GM12874 (cell line): ENCODE results near the gene SPATA6.

Experiments used
- TF ChIP-seq, protein P1 (sequence below): IDR thresholded peaks from 2 replicates; pipeline ENCODE4 v1.5.1; 2011; ENCODE audit warnings: low read depth, mild to moderate bottlenecking, control low read depth, low read length, moderate library complexity; ENCODE audit not compliant: insufficient read depth

SPATA6 gene

GRCh38 chr1:48493970-48494769 lies 22.2 kb upstream of the SPATA6 start:
- TF ChIP-seq, protein P1, sequence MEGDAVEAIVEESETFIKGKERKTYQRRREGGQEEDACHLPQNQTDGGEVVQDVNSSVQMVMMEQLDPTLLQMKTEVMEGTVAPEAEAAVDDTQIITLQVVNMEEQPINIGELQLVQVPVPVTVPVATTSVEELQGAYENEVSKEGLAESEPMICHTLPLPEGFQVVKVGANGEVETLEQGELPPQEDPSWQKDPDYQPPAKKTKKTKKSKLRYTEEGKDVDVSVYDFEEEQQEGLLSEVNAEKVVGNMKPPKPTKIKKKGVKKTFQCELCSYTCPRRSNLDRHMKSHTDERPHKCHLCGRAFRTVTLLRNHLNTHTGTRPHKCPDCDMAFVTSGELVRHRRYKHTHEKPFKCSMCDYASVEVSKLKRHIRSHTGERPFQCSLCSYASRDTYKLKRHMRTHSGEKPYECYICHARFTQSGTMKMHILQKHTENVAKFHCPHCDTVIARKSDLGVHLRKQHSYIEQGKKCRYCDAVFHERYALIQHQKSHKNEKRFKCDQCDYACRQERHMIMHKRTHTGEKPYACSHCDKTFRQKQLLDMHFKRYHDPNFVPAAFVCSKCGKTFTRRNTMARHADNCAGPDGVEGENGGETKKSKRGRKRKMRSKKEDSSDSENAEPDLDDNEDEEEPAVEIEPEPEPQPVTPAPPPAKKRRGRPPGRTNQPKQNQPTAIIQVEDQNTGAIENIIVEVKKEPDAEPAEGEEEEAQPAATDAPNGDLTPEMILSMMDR = no peak

- TF ChIP-seq, protein P1 = no peak
These were observed 21.0 kb upstream of the SPATA6 start for GRCh38 chr1:48493041-48493440.

GRCh38 chr1:48492392-48492791 lies 20.4 kb upstream of the SPATA6 start:
- TF ChIP-seq, protein P1 = no peak

- TF ChIP-seq, protein P1 = no peak
These were observed 16.7 kb upstream of the SPATA6 start for GRCh38 chr1:48488721-48489120.

DNA sequence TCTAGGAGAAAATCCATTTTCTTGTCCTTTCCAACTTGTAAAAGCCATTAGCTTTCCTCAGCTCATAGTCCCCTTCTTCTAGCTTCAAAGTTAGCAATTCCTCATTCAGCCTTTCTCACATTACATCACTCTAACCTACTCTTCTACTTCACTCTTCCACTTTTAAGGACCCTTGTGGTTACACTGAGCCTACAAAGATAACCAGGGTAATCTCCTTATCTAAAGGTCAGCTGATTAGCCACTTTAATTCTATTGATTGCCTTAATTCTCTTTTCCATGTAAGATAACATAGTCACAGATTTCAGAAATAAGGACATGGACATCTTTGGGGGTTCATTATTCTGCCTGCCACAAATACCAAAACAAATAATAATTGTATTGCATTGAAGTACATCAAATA lies 8.5 kb upstream of the SPATA6 start:
- TF ChIP-seq, protein P1 = no peak

DNA sequence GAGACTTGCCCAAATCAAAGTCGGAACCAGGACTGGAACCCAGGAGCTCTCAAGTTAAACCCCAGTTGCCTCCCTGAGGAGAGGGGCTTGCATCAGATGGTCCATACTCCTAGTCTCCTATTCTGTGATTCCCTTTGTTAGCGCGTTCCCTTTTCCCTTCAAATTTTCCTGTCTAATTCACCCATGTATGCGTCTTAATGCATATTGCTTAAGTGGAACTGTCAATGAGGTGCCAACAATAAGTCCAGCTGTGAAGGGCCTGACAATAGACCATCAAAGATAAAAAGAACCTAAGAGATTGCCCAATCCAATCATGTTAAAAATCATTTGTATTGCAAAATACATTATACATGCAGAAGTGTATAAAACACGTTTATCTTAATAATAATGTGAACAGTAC lies 634 bp upstream of the SPATA6 start:
- TF ChIP-seq, protein P1 = no peak

DNA sequence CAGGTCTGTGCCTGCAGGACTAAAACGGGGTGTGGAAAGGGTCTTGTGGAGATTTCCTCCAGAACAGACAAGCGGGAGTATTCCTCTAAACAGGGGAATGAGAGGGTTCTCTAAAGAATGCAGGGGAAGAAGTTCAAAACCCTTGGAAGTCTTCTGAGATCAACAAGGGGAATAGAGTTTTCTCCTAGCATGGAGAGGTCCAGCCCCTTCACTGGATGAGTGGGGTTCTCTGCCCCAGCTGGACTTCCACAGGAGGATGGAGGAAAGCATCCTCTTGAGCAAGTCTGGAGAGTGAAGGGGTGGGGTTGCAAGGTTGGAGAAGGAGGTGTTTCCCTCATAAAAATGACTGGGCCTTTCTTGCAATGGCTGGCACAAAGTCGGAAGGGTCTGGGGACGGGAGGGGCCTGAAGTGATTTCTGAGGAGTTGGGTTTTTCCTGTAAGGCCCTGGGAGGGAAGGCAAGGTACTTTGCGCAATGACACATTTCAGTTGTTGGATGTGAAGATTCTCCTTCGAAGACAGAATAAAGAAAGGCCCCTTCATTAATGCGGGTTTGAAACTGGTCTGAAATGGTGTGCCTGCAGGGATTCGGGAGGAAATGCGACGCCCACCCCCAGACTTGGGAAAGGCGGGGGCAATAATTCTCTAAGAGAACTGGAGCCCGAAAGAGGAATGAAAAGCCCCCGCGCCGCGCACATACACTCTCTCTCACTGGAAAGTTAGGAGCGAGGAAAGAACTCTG lies 884 bp downstream of the SPATA6 start:
- TF ChIP-seq, protein P1 = no peak
